HEK293 (cell line): ENCODE results near the gene SREBF1.

Source experiments
- BCL11B ChIP-seq: fragments of 450-650 bp; formaldehyde crosslinking; IDR thresholded peaks from 2 replicates; pipeline ENCODE4 v1.5.1; 2016; ENCODE audit warnings: low read depth, missing biosample characterization, missing genetic modification characterization
- EGR2 ChIP-seq: fragments of 450-650 bp; formaldehyde crosslinking; IDR thresholded peaks from 2 replicates; pipeline ENCODE4 v1.5.1; 2016; ENCODE audit warnings: low read depth, missing biosample characterization, missing genetic modification characterization
- GLIS1 ChIP-seq: fragments of 450-650 bp; formaldehyde crosslinking; IDR thresholded peaks from 2 replicates; pipeline ENCODE4 v1.5.1; 2016; ENCODE audit warnings: missing biosample characterization, missing genetic modification characterization
- HOXD13 ChIP-seq: sonication (generic); formaldehyde crosslinking; IDR thresholded peaks from 2 replicates; pipeline ENCODE4 v1.8.0; 2022; ENCODE audit warnings: missing genetic modification reagents, borderline replicate concordance
- KLF1 ChIP-seq: fragments of 450-650 bp; formaldehyde crosslinking; IDR thresholded peaks from 2 replicates; pipeline ENCODE4 v1.5.1; 2016; ENCODE audit warnings: missing biosample characterization, missing genetic modification characterization
- KLF17 ChIP-seq: fragments of 450-650 bp; formaldehyde crosslinking; IDR thresholded peaks from 2 replicates; pipeline ENCODE4 v1.5.1; 2016; ENCODE audit warnings: missing biosample characterization, missing genetic modification characterization
- KLF8 ChIP-seq: fragments of 450-650 bp; formaldehyde crosslinking; IDR thresholded peaks from 2 replicates; pipeline ENCODE4 v1.5.1; 2016; ENCODE audit warnings: missing biosample characterization, missing genetic modification characterization
- KLF9 ChIP-seq: fragments of 450-650 bp; formaldehyde crosslinking; IDR thresholded peaks from 2 replicates; pipeline ENCODE4 v1.5.1; 2016; ENCODE audit warnings: missing biosample characterization, missing genetic modification characterization, low read depth
- MEIS1 ChIP-seq: sonication (generic); formaldehyde crosslinking; IDR thresholded peaks from 2 replicates; pipeline ENCODE4 v1.8.1; 2022; ENCODE audit warnings: missing genetic modification reagents, mild to moderate bottlenecking, borderline replicate concordance
- REST ChIP-seq: fragments of 450-650 bp; formaldehyde crosslinking; IDR thresholded peaks from 2 replicates; pipeline ENCODE4 v1.5.1; 2016; ENCODE audit warnings: missing biosample characterization, missing genetic modification characterization
- SP2 ChIP-seq: fragments of 450-650 bp; formaldehyde crosslinking; IDR thresholded peaks from 2 replicates; pipeline ENCODE4 v1.5.1; 2016; ENCODE audit warnings: missing biosample characterization, missing genetic modification characterization
- ZBTB49 ChIP-seq: fragments of 450-650 bp; formaldehyde crosslinking; IDR thresholded peaks from 2 replicates; pipeline ENCODE4 v1.5.1; 2016; ENCODE audit warnings: missing biosample characterization, missing genetic modification characterization, low read depth
- ZFP41 ChIP-seq: fragments of 450-650 bp; formaldehyde crosslinking; IDR thresholded peaks from 2 replicates; pipeline ENCODE4 v1.5.1; 2016; ENCODE audit warnings: missing biosample characterization, missing genetic modification characterization, borderline replicate concordance
- ZNF146 ChIP-seq: fragments of 450-650 bp; formaldehyde crosslinking; IDR thresholded peaks from 2 replicates; pipeline ENCODE4 v1.5.1; 2016; ENCODE audit warnings: missing biosample characterization, missing genetic modification characterization
- ZNF169 ChIP-seq: fragments of 450-650 bp; formaldehyde crosslinking; IDR thresholded peaks from 2 replicates; pipeline ENCODE4 v1.5.1; 2016; ENCODE audit warnings: missing biosample characterization, missing genetic modification characterization
- ZNF221 ChIP-seq: fragments of 450-650 bp; formaldehyde crosslinking; IDR thresholded peaks from 2 replicates; pipeline ENCODE4 v1.5.1; 2017; ENCODE audit warnings: missing biosample characterization, missing genetic modification characterization, borderline replicate concordance
- ZNF266 ChIP-seq: fragments of 450-650 bp; formaldehyde crosslinking; IDR thresholded peaks from 2 replicates; pipeline ENCODE4 v1.5.1; 2016; ENCODE audit warnings: missing biosample characterization, missing genetic modification characterization, low read depth
- ZNF324 ChIP-seq: fragments of 450-650 bp; formaldehyde crosslinking; IDR thresholded peaks from 2 replicates; pipeline ENCODE4 v1.5.1; 2016; ENCODE audit warnings: missing biosample characterization, missing genetic modification characterization
- ZNF394 ChIP-seq: fragments of 450-650 bp; formaldehyde crosslinking; IDR thresholded peaks from 2 replicates; pipeline ENCODE4 v1.5.1; 2016; ENCODE audit warnings: missing biosample characterization, missing genetic modification characterization, mild to moderate bottlenecking, moderate library complexity, borderline replicate concordance
- ZNF449 ChIP-seq: fragments of 450-650 bp; formaldehyde crosslinking; IDR thresholded peaks from 2 replicates; pipeline ENCODE4 v1.5.1; 2017; ENCODE audit warnings: missing biosample characterization, mild to moderate bottlenecking, missing genetic modification characterization, moderate library complexity
- ZNF473 ChIP-seq: fragments of 450-650 bp; formaldehyde crosslinking; IDR thresholded peaks from 2 replicates; pipeline ENCODE4 v1.5.1; 2017; ENCODE audit warnings: missing biosample characterization, missing genetic modification characterization
- ZNF529 ChIP-seq: fragments of 450-650 bp; formaldehyde crosslinking; IDR thresholded peaks from 2 replicates; pipeline ENCODE4 v1.5.1; 2017; ENCODE audit warnings: missing genetic modification characterization, missing biosample characterization; ENCODE audit not compliant: insufficient replicate concordance
- ZNF544 ChIP-seq: fragments of 450-650 bp; formaldehyde crosslinking; IDR thresholded peaks from 2 replicates; pipeline ENCODE4 v1.5.0; 2017; ENCODE audit warnings: missing biosample characterization, missing genetic modification characterization
- ZNF548 ChIP-seq: fragments of 450-650 bp; formaldehyde crosslinking; IDR thresholded peaks from 2 replicates; pipeline ENCODE4 v1.5.1; 2016; ENCODE audit warnings: missing biosample characterization, missing genetic modification characterization
- ZNF555 ChIP-seq: fragments of 450-650 bp; formaldehyde crosslinking; conservative IDR thresholded peaks from 2 replicates; pipeline ENCODE4 v1.5.1; 2017; ENCODE audit warnings: missing biosample characterization, mild to moderate bottlenecking, missing genetic modification characterization, inconsistent platforms
- ZNF561 ChIP-seq: fragments of 450-650 bp; IDR thresholded peaks from 2 replicates; pipeline ENCODE4 v1.5.1; 2018; ENCODE audit warnings: missing biosample characterization, missing genetic modification characterization, borderline replicate concordance
- ZNF629 ChIP-seq: fragments of 450-650 bp; formaldehyde crosslinking; IDR thresholded peaks from 2 replicates; pipeline ENCODE4 v1.5.1; 2017; ENCODE audit warnings: missing biosample characterization, missing genetic modification characterization
- ZNF704 ChIP-seq: fragments of 450-650 bp; formaldehyde crosslinking; IDR thresholded peaks from 2 replicates; pipeline ENCODE4 v1.5.1; 2016; ENCODE audit warnings: missing biosample characterization, missing genetic modification characterization
- ZSCAN4 ChIP-seq: fragments of 450-650 bp; formaldehyde crosslinking; IDR thresholded peaks from 2 replicates; pipeline ENCODE4 v1.5.1; 2017; ENCODE audit warnings: missing biosample characterization, missing genetic modification characterization

Gene SREBF1

GRCh38 chr17:17811381-17812210 is 25.2 kb downstream of the SREBF1 start (continued):
- TF ChIP-seq KLF9 (no peak), MEIS1 (CRISPR knock-in tag) (no peak), KLF1 (peak; percentile 71), ZSCAN4 (tag by site-specific recombination) (no peak), EGR2 (tag by site-specific recombination) (peak; percentile 42; the same call in 1 of the 2 replicates), ZBTB49 (no peak), GLIS1 (tag by site-specific recombination) (peak; percentile 51; the same call in 1 of the 2 replicates), ZNF146 (tag by site-specific recombination) (no peak), SP2 (tag by site-specific recombination) (peak; percentile 22; the same call in 1 of the 2 replicates), KLF8 (peak; percentile 65), ZNF324 (no peak), ZNF561 (no peak), BCL11B (tag by site-specific recombination) (no peak), ZNF704 (no peak), ZNF544 (tag by site-specific recombination) (no peak), ZNF169 (tag by site-specific recombination) (no peak), ZNF266 (tag by site-specific recombination) (no peak), ZNF473 (no peak), HOXD13 (CRISPR knock-in tag) (no peak), ZNF555 (tag by site-specific recombination) (no peak), ZNF629 (tag by site-specific recombination) (0 out of 2 replicates have a peak, but pooled peaks have one; percentile 2), KLF17 (tag by site-specific recombination) (0 out of 2 replicates have a peak, but pooled peaks have one; percentile 23), ZFP41 (tag by site-specific recombination) (no peak), ZNF449 (0 out of 2 replicates have a peak, but pooled peaks have one; percentile 55), ZNF394 (tag by site-specific recombination) (no peak), ZNF221 (tag by site-specific recombination) (no peak), REST (tag by site-specific recombination) (no peak), ZNF529 (tag by site-specific recombination) (no peak), ZNF548 (tag by site-specific recombination) (no peak)
